ENCODE results near the gene DIPK1B.

DNA sequence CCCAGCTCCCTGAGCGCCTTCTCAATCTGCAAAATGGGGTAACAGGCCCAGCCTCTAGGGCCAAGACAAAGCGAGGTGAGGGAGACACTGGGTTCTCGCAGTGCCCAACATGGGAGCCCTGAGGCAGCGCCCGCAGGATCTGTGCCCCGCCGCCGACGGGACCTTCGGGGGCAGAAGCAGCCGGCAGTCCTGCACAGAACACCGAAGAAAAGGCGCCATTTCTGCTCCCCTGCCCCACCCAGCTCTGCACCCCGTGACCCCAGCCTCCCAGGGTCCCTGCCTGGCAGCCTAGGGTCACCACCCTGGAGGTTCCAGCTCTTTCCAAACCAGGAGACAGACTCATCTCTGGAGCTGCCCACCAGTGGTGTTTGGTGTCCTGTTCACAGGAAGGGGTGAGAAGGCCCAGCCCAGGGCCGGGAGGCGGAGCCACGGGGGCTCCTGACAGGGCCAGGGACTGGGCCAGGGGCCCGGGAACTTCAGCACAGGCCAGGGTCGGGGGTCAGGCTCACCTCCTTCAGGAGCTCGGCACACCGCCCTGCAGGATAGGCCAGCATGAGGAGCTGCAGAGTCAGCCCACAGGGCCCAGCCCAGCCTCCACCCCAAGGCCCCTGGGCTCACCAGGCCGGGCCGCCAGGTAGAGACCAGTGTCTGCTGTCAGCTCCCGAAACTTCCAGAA is 42.4 kb downstream of the DIPK1B start:
- TF ChIP-seq, protein P1, sequence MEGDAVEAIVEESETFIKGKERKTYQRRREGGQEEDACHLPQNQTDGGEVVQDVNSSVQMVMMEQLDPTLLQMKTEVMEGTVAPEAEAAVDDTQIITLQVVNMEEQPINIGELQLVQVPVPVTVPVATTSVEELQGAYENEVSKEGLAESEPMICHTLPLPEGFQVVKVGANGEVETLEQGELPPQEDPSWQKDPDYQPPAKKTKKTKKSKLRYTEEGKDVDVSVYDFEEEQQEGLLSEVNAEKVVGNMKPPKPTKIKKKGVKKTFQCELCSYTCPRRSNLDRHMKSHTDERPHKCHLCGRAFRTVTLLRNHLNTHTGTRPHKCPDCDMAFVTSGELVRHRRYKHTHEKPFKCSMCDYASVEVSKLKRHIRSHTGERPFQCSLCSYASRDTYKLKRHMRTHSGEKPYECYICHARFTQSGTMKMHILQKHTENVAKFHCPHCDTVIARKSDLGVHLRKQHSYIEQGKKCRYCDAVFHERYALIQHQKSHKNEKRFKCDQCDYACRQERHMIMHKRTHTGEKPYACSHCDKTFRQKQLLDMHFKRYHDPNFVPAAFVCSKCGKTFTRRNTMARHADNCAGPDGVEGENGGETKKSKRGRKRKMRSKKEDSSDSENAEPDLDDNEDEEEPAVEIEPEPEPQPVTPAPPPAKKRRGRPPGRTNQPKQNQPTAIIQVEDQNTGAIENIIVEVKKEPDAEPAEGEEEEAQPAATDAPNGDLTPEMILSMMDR (conservative IDR thresholded peaks at IDR 0.05; ENCODE audit: low read depth in 2 of 2), result no peak
- TF ChIP-seq, protein P2, sequence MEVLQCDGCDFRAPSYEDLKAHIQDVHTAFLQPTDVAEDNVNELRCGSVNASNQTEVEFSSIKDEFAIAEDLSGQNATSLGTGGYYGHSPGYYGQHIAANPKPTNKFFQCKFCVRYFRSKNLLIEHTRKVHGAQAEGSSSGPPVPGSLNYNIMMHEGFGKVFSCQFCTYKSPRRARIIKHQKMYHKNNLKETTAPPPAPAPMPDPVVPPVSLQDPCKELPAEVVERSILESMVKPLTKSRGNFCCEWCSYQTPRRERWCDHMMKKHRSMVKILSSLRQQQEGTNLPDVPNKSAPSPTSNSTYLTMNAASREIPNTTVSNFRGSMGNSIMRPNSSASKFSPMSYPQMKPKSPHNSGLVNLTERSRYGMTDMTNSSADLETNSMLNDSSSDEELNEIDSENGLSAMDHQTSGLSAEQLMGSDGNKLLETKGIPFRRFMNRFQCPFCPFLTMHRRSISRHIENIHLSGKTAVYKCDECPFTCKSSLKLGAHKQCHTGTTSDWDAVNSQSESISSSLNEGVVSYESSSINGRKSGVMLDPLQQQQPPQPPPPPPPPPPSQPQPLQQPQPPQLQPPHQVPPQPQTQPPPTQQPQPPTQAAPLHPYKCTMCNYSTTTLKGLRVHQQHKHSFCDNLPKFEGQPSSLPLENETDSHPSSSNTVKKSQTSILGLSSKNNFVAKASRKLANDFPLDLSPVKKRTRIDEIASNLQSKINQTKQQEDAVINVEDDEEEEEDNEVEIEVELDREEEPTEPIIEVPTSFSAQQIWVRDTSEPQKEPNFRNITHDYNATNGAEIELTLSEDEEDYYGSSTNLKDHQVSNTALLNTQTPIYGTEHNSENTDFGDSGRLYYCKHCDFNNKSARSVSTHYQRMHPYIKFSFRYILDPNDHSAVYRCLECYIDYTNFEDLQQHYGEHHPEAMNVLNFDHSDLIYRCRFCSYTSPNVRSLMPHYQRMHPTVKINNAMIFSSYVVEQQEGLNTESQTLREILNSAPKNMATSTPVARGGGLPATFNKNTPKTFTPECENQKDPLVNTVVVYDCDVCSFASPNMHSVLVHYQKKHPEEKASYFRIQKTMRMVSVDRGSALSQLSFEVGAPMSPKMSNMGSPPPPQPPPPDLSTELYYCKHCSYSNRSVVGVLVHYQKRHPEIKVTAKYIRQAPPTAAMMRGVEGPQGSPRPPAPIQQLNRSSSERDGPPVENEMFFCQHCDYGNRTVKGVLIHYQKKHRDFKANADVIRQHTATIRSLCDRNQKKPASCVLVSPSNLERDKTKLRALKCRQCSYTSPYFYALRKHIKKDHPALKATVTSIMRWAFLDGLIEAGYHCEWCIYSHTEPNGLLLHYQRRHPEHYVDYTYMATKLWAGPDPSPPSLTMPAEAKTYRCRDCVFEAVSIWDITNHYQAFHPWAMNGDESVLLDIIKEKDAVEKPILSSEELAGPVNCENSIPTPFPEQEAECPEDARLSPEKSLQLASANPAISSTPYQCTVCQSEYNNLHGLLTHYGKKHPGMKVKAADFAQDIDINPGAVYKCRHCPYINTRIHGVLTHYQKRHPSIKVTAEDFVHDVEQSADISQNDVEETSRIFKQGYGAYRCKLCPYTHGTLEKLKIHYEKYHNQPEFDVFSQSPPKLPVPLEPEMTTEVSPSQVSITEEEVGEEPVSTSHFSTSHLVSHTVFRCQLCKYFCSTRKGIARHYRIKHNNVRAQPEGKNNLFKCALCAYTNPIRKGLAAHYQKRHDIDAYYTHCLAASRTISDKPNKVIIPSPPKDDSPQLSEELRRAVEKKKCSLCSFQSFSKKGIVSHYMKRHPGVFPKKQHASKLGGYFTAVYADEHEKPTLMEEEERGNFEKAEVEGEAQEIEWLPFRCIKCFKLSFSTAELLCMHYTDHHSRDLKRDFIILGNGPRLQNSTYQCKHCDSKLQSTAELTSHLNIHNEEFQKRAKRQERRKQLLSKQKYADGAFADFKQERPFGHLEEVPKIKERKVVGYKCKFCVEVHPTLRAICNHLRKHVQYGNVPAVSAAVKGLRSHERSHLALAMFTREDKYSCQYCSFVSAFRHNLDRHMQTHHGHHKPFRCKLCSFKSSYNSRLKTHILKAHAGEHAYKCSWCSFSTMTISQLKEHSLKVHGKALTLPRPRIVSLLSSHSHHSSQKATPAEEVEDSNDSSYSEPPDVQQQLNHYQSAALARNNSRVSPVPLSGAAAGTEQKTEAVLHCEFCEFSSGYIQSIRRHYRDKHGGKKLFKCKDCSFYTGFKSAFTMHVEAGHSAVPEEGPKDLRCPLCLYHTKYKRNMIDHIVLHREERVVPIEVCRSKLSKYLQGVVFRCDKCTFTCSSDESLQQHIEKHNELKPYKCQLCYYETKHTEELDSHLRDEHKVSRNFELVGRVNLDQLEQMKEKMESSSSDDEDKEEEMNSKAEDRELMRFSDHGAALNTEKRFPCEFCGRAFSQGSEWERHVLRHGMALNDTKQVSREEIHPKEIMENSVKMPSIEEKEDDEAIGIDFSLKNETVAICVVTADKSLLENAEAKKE (CRISPR knock-in tag; IDR thresholded peaks at IDR 0.05), result no peak
- TF ChIP-seq EZH2 (IDR thresholded peaks at IDR 0.05; ENCODE audit: low read depth, unreplicated experiment) (no peak), NANOG (IDR thresholded peaks at IDR 0.05; ENCODE audit: borderline replicate concordance) (no peak), POLR2AphosphoS5 (IDR thresholded peaks at IDR 0.05; ENCODE audit: low read depth) (no peak), EZH2phosphoT487 (IDR thresholded peaks at IDR 0.05; ENCODE audit: unreplicated experiment) (no peak)
- TF ChIP-seq, protein P3, sequence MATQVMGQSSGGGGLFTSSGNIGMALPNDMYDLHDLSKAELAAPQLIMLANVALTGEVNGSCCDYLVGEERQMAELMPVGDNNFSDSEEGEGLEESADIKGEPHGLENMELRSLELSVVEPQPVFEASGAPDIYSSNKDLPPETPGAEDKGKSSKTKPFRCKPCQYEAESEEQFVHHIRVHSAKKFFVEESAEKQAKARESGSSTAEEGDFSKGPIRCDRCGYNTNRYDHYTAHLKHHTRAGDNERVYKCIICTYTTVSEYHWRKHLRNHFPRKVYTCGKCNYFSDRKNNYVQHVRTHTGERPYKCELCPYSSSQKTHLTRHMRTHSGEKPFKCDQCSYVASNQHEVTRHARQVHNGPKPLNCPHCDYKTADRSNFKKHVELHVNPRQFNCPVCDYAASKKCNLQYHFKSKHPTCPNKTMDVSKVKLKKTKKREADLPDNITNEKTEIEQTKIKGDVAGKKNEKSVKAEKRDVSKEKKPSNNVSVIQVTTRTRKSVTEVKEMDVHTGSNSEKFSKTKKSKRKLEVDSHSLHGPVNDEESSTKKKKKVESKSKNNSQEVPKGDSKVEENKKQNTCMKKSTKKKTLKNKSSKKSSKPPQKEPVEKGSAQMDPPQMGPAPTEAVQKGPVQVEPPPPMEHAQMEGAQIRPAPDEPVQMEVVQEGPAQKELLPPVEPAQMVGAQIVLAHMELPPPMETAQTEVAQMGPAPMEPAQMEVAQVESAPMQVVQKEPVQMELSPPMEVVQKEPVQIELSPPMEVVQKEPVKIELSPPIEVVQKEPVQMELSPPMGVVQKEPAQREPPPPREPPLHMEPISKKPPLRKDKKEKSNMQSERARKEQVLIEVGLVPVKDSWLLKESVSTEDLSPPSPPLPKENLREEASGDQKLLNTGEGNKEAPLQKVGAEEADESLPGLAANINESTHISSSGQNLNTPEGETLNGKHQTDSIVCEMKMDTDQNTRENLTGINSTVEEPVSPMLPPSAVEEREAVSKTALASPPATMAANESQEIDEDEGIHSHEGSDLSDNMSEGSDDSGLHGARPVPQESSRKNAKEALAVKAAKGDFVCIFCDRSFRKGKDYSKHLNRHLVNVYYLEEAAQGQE (IDR thresholded peaks at IDR 0.05; ENCODE audit: unreplicated experiment), result no peak

All from GM23338 (cell line).